HEK293T (cell line): ENCODE data around the gene CENPV.

ENCODE experiments used
- CTCF ChIA-PET: fragments of 350-600 bp; formaldehyde crosslinking; extraction: SDS; loops from one replicate; lab custom pipeline; 2021; ENCODE audit warnings: antibody characterized with exemption, inconsistent platforms; lab: Yijun Ruan, JAX
- POLR2A ChIA-PET: fragments of 350-600 bp; formaldehyde crosslinking; extraction: SDS; loops from one replicate; lab custom pipeline; 2020; ENCODE audit warnings: antibody characterized with exemption, inconsistent platforms; lab: Yijun Ruan, JAX
- DNase-seq: peaks from one replicate; pipeline ENCODE4 v3.0.0; 2012; ENCODE audit warnings: mixed read lengths; ENCODE audit errors: extremely low spot score
- ARNT ChIP-seq: fragments of 450-650 bp; IDR thresholded peaks from 2 replicates; pipeline ENCODE4 v1.6.1; 2017; ENCODE audit warnings: mild to moderate bottlenecking
- BHLHE40 ChIP-seq: fragments of 450-650 bp; IDR thresholded peaks from 2 replicates; pipeline ENCODE4 v1.6.1; 2016; ENCODE audit warnings: mild to moderate bottlenecking, moderate library complexity, borderline replicate concordance
- CTBP1 ChIP-seq: fragments of 450-650 bp; IDR thresholded peaks from 2 replicates; pipeline ENCODE4 v1.6.1; 2016; ENCODE audit warnings: borderline replicate concordance
- ELF4 ChIP-seq: fragments of 450-650 bp; IDR thresholded peaks from 2 replicates; pipeline ENCODE4 v1.6.1; 2017; ENCODE audit warnings: antibody characterized with exemption
- FOXA1 ChIP-seq: fragments of 450-650 bp; IDR thresholded peaks from 2 replicates; pipeline ENCODE4 v1.6.1; 2016; ENCODE audit warnings: mild to moderate bottlenecking
- FOXK2 ChIP-seq: fragments of 450-650 bp; IDR thresholded peaks from 2 replicates; pipeline ENCODE4 v1.6.1; 2016; ENCODE audit warnings: mild to moderate bottlenecking
- FOXM1 ChIP-seq: fragments of 450-650 bp; IDR thresholded peaks from 2 replicates; pipeline ENCODE4 v1.6.1; 2017; ENCODE audit warnings: mild to moderate bottlenecking, borderline replicate concordance
- HDGF ChIP-seq: fragments of 450-650 bp; IDR thresholded peaks from 2 replicates; pipeline ENCODE4 v1.6.1; 2017; ENCODE audit warnings: antibody characterized with exemption, borderline replicate concordance
- L3MBTL2 ChIP-seq: fragments of 450-650 bp; conservative IDR thresholded peaks from 2 replicates; pipeline ENCODE4 v1.6.1; 2016; ENCODE audit warnings: mild to moderate bottlenecking
- LEF1 ChIP-seq: fragments of 450-650 bp; IDR thresholded peaks from 2 replicates; pipeline ENCODE4 v1.6.1; 2017; ENCODE audit warnings: mild to moderate bottlenecking, borderline replicate concordance
- NFRKB ChIP-seq: fragments of 450-650 bp; IDR thresholded peaks from 2 replicates; pipeline ENCODE4 v1.6.1; 2016; ENCODE audit warnings: mild to moderate bottlenecking, moderate library complexity
- SP1 ChIP-seq: fragments of 450-650 bp; IDR thresholded peaks from 2 replicates; pipeline ENCODE4 v1.6.1; 2017
- SUZ12 ChIP-seq: fragments of 450-650 bp; IDR thresholded peaks from 2 replicates; pipeline ENCODE4 v1.6.1; 2016; ENCODE audit warnings: mild to moderate bottlenecking
- TARDBP ChIP-seq: fragments of 450-650 bp; IDR thresholded peaks from 2 replicates; pipeline ENCODE4 v1.6.1; 2016
- ZNF384 ChIP-seq: fragments of 450-650 bp; IDR thresholded peaks from 2 replicates; pipeline ENCODE4 v1.6.1; 2016
- TF ChIP-seq, protein P1 (sequence below): fragments of 450-650 bp; IDR thresholded peaks from 2 replicates; pipeline ENCODE4 v1.6.1; 2016

Gene CENPV

GRCh38 chr17:16364625-16365024, 11.4 kb upstream of the CENPV start:
- ChIA-PET CTCF (interaction anchor here (0.6 to 2.7 kb wide), 8 partner anchors 9 to 1440 kb away, joined by 5 to 33 read pairs (median 10); partner anchors contain the start of genes CENPV and UBB), POLR2A (interaction anchor here (1.5 to 5.0 kb wide), 7 partner anchors 10 to 81 kb away, joined by 5 to 28 read pairs (median 6); partner anchors contain the start of genes CENPV and UBB)
- TF ChIP-seq SP1 = no peak
- TF ChIP-seq TARDBP = no peak
- TF ChIP-seq FOXA1 = no peak
- TF ChIP-seq CTBP1 = no peak
- TF ChIP-seq FOXM1 = no peak
- no peak for TF ChIP-seq L3MBTL2
- TF ChIP-seq ZNF384 = no peak
- TF ChIP-seq SUZ12 = no peak
- no peak for TF ChIP-seq ELF4
- no peak for DNase-seq

DNA sequence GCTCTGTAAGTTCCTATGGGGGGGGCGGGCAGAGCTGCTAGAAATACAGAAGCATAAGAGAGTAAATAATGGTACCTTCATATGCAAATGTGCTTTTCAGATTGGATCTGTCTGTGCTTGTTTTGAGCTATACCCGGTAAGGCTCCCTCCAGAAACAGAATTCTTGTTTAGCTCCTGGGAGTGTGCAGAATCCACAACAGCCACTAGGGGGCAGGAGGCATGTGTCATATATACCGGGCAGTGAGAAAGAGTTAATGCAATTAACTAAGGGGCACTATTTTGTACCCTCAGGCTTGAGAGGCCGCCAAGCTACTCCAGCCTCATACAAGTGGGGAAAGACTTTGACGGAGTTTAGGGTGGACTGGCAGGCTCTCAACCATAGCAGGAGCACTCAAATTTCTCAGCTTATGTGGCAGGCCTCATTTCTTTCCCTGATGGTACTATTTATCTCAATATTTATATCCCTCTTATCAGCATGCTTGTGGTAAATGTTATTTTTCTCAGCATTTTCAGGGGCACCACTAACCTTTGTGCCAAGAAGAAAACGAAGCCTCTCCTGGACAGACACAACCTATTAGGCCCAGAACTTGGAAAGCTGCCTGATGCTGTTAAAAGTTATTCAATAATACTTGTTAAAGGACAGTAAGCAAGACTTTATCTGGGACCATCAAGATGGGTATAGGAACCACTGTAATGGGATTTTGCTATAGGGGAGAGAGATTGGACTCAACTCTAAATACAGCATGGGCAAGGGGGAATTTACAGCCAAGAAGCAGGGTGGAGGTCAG, 10.7 kb upstream of the CENPV start:
- ChIA-PET POLR2A (interaction anchor here (0.8 to 5.0 kb wide), 15 partner anchors 9 to 172 kb away, joined by 3 to 28 read pairs (median 5); partner anchors contain the start of genes CENPV, PIGL and UBB), CTCF (interaction anchor here (0.5 to 2.7 kb wide), 29 partner anchors 9 to 1441 kb away, joined by 3 to 33 read pairs (median 5); partner anchors contain the start of genes CENPV, TRPV2 and UBB)
- DNase-seq = peak; percentile 74
- TF ChIP-seq CTBP1 = no peak
- no peak for TF ChIP-seq FOXA1
- no peak for TF ChIP-seq LEF1
- no peak for TF ChIP-seq SUZ12
- TF ChIP-seq SP1 = no peak
- no peak for TF ChIP-seq BHLHE40
- TF ChIP-seq FOXM1 = no peak
- TF ChIP-seq FOXK2 = no peak
- no peak for TF ChIP-seq TARDBP
- no peak for TF ChIP-seq NFRKB
- TF ChIP-seq ZNF384 = no peak
- TF ChIP-seq, protein P1, sequence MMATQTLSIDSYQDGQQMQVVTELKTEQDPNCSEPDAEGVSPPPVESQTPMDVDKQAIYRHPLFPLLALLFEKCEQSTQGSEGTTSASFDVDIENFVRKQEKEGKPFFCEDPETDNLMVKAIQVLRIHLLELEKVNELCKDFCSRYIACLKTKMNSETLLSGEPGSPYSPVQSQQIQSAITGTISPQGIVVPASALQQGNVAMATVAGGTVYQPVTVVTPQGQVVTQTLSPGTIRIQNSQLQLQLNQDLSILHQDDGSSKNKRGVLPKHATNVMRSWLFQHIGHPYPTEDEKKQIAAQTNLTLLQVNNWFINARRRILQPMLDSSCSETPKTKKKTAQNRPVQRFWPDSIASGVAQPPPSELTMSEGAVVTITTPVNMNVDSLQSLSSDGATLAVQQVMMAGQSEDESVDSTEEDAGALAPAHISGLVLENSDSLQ = no peak
- no peak for TF ChIP-seq ELF4
- TF ChIP-seq ARNT = no peak

DNA sequence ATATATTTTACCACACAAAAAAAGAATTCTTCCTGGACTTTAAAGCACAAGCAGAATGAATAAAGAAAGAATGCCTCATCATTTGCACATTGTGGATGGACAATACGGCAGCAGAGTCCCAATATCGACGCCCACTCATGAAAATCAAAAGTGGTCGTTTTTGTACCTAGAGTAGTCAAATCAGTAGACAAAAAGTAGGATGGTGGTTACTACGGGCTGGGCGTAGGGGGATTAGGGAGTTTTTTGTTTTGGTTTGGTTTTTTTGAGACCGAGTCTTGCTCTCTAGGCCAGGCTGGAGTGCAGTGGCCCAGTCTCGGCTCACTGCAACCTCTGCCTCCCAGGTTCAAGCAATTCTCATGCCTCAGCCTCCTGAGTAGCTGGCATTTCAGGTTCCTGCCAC, 8.6 kb upstream of the CENPV start:
- no peak for TF ChIP-seq ARNT
- no peak for TF ChIP-seq BHLHE40
- no peak for TF ChIP-seq SUZ12
- no peak for TF ChIP-seq FOXA1
- no peak for TF ChIP-seq ZNF384
- TF ChIP-seq LEF1 = no peak
- TF ChIP-seq CTBP1 = no peak
- TF ChIP-seq L3MBTL2 = no peak
- TF ChIP-seq TARDBP = no peak
- TF ChIP-seq, protein P1 = no peak
- TF ChIP-seq FOXK2 = no peak
- no peak for TF ChIP-seq NFRKB
- no peak for TF ChIP-seq HDGF
- TF ChIP-seq FOXM1 = no peak
- TF ChIP-seq ELF4 = no peak
- TF ChIP-seq SP1 = no peak
- DNase-seq = no peak
- ChIA-PET POLR2A (no interaction called here), CTCF (interaction anchor here (0.6 kb wide), 1 partner anchor 90 kb away, joined by 6 read pairs; no protein-coding TSS in a partner anchor)

GRCh38 chr17:16358394-16358793, 5.1 kb upstream of the CENPV start:
- ChIA-PET CTCF (no interaction called here), POLR2A (interaction anchor here (0.7 to 2.1 kb wide), 2 partner anchors 31 to 80 kb away, joined by 3 to 4 read pairs; no protein-coding TSS in a partner anchor)
- DNase-seq = no peak
- TF ChIP-seq FOXA1 (no peak), LEF1 (no peak), CTBP1 (no peak)

- POLR2A ChIA-PET = interaction anchor here (0.9 to 1.3 kb wide), 3 partner anchors 9 to 84 kb away, joined by 3 to 4 read pairs (median 3); partner anchors contain the start of gene UBB
- no peak for DNase-seq
- TF ChIP-seq FOXK2 = no peak
- CTCF ChIA-PET = interaction anchor here (1.6 kb wide), 1 partner anchor 9 kb away, joined by 10 read pairs; no protein-coding TSS in a partner anchor
Observed at GRCh38 chr17:16354585-16354984, 1.3 kb upstream of the CENPV start.

GRCh38 chr17:16352667-16353316, 477 bp downstream of the CENPV start:
- peak; percentile 22 for DNase-seq
- TF ChIP-seq LEF1 = 0 out of 2 replicates have a peak, but pooled peaks have one; percentile 47
- peak; percentile 68 for TF ChIP-seq L3MBTL2
- TF ChIP-seq FOXK2 = no peak
- POLR2A ChIA-PET = interaction anchor here (0.7 to 4.3 kb wide), 20 partner anchors 11 to 341 kb away, joined by 3 to 38 read pairs (median 6); partner anchors contain the start of genes NCOR1 and UBB
- CTCF ChIA-PET = interaction anchor here (0.6 to 4.6 kb wide), 7 partner anchors 11 to 187 kb away, joined by 3 to 33 read pairs (median 3); no protein-coding TSS in a partner anchor
